ENCODE results near the gene PIP5K1C.

Gene PIP5K1C

GRCh38 chr19:3608079-3608641, 92.1 kb downstream of the PIP5K1C start:
- DNase-seq = no peak

GRCh38 chr19:3607303-3608078, 92.8 kb downstream of the PIP5K1C start:
- no peak for DNase-seq

GRCh38 chr19:3606690-3607289, 93.5 kb downstream of the PIP5K1C start, which contains the start of gene TBXA2R:
TBXA2R (minus strand) TSS chr19:3606875; CDS start chr19:3600634, 6,241 bp downstream.
- DNase-seq = no peak

- DNase-seq = peak; percentile 46 to 67
Measured at GRCh38 chr19:3606174-3606689, 94.0 kb downstream of the PIP5K1C start.

- no peak for DNase-seq
Measured at GRCh38 chr19:3605770-3606169, 94.5 kb downstream of the PIP5K1C start.

- no peak for DNase-seq
Measured at GRCh38 chr19:3605361-3605760, 94.9 kb downstream of the PIP5K1C start.

GRCh38 chr19:3604987-3605343, 95.3 kb downstream of the PIP5K1C start:
- no peak for DNase-seq

GRCh38 chr19:3604227-3604986, 95.9 kb downstream of the PIP5K1C start:
- DNase-seq = no peak

GRCh38 chr19:3603121-3603811, 97.0 kb downstream of the PIP5K1C start:
- DNase-seq = no peak

GRCh38 chr19:3601021-3601420, 99.2 kb downstream of the PIP5K1C start:
- no peak for DNase-seq

- no peak for DNase-seq
Measured at GRCh38 chr19:3599776-3600187, 100.5 kb downstream of the PIP5K1C start.

GRCh38 chr19:3595521-3596061, 104.7 kb downstream of the PIP5K1C start:
- DNase-seq = no peak

- no peak for DNase-seq
Measured at GRCh38 chr19:3593156-3593555, 107.1 kb downstream of the PIP5K1C start.

GRCh38 chr19:3591876-3592613, 108.2 kb downstream of the PIP5K1C start:
- DNase-seq = no peak

GRCh38 chr19:3590991-3591659, 109.1 kb downstream of the PIP5K1C start:
- DNase-seq = no peak

- no peak for DNase-seq
Measured at GRCh38 chr19:3589949-3590348, 110.3 kb downstream of the PIP5K1C start.

- DNase-seq = no peak
Measured at GRCh38 chr19:3589439-3589838, 110.8 kb downstream of the PIP5K1C start.

- no peak for DNase-seq
Measured at GRCh38 chr19:3586707-3587346, 113.4 kb downstream of the PIP5K1C start.

- no peak for DNase-seq
Measured at GRCh38 chr19:3586127-3586626, 114.1 kb downstream of the PIP5K1C start.

Data from NCI-H2081 (cell line).